ENCODE data around the gene NUAK1.
"Not testable (repeated sequence)": the region's sequence is repeated elsewhere in the genome, so short reads cannot be mapped to it uniquely, and the experiment has no call there.

The NUAK1 gene

DNA sequence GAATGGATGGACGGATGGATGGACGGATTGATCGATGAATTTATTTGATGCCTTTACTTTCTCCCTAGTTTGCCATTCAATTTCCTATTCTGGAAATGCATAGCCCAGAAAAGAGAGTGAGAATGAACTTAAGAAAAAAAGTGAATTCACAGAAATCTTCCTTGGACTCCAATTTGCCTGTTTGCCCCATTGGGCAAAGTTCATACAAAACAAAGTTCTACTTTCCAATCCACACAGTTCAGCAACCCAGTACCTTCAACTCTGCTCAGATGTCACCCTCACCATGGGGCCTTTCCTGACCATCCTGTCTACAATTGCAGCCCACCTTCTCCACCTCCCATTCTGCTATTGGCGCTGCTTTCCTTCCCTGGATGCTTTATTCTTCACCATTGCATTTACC, 8.2 kb upstream of the NUAK1 start:
- DNase-seq (ENCODE audit: low spot score), result no peak

DNA sequence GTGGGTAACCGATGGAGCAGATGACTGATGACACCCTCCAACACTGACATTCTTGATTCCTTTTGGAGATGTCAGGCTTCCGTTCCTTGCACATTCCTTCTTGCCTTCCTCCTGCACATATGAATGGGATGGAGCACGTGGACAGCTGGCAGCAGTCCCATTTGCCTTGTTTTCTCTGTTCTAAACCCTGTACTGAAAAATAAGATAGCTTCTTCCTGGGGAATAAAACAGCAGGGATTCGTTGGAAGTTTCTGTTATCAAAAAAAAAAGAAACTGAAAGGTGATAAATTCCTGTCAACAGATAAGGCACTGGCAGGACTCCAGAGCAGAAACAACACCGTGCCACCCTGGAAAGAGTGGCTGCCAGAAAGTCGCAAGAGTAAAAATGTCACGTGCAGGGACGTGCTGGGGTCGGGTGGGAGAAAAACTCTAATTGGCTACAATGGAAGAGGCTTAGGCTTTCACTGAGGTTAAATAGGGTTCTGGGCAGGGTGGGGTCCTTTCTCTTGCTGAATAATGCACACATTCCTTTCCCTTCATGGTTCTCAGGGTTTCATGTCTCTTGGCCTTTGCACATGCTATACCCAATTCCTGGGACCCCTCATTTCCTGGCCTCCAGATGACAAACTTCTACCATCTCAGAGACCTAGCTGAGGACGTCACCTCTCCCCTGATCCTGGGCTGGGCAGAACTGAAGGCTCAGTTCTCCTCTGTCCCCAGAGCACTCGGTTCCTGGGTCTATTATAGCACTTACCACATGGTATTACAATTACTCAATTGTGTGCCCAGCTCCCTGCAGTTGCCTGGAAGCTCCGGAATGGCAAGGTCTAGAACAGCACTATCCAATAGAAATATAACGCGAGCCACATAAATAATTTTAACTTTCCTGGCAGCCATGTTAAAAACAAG, 7.0 kb upstream of the NUAK1 start:
- peak; percentile 77 for DNase-seq (ENCODE audit: low spot score)

DNA sequence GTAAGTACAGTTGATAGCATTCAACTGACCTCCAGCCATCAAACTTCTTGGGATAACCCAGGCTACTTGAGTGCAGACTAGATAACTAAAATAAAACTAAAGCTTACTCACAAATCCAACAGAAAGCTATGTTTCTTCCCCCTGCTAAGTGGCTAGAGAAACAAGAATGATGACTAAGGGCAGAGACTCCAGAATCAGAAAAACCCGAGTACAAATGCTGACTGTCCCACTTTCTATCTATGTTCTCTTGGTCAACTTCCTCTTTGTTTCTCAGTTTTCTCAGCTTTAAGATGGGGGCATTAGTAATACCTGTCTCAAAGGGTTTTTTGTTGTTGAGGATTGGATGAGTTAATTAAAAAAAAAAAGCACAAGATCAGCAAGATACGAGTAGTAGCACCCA, 6.1 kb upstream of the NUAK1 start:
- DNase-seq (ENCODE audit: low spot score), result peak; percentile 51

DNA sequence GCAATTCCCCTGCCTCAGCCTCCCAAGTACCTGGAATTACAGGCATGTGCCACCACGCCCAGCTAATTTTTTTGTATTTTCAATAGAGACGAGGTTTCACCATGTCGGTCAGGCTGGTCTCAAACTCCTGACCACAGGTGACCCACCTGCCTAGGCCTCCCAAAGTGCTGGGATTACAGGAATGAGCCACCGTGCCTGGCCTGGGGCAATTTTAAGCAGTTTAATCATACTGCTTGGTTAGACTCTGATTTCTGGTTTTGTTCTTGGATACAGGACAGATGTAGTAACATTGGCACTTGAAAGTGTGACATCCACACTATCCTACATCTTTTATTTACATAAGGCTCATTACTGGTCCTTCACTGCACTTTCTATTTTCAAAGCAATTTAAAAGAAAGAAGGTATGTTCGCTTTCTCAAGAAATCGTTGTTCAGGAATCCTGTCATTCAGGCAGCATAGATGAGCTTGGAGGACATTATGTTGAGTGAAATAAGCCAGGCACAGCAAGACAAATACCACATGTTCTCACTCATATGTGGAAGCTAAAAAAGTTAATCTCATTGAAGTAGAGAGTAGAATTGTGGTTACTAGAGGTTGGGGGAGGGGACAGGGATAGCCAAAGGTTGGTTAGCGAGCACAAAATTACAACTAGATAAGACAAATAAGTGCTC, 4.0 kb upstream of the NUAK1 start:
- no peak for DNase-seq (ENCODE audit: low spot score)

DNA sequence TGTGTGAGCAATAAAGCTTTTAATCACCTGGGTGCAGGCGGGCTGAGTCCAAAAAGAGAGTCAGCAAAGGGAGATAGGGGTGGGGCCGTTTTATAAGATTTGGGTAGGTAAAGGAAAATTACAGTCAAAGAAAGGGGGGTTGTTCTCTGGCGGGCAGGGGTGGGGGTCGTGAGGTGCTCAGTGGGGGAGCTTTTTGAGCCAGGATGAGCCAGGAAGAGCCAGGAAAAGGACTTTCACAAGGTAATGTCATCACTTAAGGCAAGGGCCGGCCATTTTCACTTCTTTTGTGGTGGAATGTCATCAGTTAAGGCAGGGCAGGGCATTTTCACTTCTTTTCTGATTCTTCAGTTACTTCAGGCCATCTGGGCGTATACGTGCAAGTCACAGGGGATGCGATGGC, 3.2 kb upstream of the NUAK1 start:
- not testable (repeated sequence) for DNase-seq (ENCODE audit: low spot score)

DNA sequence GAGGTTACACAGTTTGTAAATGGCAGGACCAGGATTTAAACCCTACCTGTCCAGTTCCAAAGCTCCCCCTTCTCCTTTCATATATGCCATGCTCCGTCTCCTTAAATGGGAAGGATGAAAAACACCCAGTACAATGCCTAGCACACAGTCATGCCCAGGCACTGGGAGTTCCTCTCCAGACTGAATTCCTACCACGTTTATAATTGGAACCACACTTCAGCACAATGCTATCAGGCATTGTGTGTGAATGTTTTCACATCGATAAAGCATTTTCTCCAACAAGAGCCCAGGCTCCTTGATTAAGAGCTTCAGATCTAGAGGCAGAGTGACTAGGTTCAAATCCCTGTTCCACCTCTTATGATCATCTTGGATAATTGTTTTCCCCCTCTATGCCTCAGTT, 2.7 kb upstream of the NUAK1 start:
- DNase-seq (ENCODE audit: low spot score), result no peak

DNA sequence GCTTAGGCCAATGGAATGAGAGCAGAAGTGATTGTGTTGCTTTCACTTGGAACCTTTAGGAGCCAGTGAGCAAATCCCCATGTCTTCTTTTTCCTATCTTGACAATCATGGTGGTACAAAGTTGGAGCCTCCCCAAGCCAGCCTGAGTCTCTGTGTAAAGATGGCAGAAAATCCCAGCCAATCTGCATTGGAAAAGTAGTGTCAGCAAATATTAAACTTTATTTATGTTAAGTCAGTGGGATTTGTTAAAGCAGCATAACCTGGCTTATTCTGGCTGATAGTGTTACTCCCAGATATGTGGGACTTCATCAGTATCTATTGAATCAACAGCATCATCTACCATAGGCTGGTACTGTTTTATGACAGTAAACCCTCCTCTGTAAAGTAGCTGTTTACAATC, 2.2 kb upstream of the NUAK1 start:
- no peak for DNase-seq (ENCODE audit: low spot score)

DNA sequence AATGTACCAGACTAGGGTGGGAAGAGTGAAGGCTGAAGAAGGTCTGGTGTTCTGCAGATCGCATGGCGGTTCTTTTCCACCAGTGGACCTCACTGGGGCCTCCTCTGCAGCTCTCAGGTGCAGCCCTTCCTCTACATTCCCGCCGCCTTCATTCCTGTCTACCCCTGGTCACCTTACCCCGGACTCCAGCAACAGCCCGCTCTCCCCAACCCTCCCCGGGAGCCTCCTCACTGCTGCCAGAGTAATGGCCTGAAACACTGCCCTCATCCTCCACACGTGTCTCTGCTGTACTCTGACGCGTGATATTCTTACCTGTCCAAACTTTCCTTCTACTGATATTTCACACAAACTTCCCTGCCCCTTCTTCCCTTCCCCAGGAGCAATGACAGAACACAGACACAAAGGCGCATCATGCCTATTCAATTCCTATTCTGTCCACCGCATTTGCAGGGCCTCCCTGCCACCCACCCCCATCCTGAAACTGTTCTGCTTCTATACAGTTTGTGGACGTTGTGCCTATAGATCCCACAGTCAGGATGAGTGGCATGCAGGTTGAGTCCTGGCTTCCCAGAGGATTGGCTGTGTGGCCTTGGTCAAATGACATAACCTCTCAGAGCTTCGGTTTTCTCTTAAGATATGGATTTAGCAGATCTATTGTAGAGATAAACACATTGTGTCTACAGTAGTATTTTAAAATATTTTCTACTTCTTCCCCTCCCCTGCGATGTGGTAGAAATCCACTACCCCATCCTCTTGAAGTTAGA, 1.7 kb upstream of the NUAK1 start:
- DNase-seq (ENCODE audit: low spot score), result no peak

DNA sequence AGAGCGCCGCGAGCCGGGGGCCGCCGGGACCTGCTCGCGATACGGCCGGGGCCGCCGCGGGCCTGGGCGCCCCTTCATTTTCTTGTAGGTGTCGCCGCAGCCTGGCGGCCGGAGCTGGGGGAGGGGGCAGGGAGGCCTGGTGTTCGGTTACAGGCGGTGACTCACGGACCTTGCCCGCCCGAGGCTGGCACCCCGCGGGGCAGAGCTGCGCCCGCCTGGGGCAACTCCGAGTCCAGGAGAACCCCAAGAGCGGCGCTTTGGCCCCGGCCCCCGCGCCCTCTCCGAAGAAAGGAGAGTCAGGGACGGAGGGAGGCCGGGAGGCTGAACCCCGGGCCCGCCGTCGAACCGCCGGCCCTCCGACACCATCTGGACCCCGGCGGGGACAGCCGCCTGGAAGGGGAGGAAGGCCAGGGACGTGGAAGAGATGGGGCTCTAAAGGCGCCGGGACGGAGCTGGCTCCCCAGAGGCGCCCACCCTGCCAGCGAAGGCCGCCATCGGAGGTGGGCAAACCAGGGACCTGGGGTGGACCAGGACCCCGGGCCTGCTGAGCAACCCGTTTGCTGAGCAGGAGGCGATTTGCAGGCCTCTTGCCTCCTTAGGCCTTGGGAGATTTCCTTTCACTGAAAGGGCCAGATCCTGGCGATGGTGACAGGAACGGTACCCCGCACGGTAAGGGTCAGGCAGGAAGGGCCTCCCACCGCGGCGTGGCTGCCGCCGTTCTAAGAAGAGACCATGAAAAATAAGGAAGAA, 843 bp upstream of the NUAK1 start:
- peak; percentile 68 for DNase-seq (ENCODE audit: low spot score)

DNA sequence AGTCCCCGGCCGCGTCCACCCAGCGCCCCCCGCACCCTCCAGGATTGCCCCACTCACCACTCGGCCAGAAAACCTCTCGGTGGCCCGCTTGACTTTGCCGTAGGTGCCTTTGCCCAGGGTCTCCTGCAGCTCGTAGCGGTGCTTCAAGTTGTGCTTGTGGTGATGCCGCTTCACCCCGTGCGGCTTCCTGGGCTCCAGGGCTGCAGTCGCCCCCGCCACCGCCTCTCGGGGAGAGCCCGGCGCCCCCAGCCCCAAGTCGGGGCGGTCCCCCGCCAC, 459 bp downstream of the NUAK1 start:
- no peak for DNase-seq (ENCODE audit: low spot score)

DNA sequence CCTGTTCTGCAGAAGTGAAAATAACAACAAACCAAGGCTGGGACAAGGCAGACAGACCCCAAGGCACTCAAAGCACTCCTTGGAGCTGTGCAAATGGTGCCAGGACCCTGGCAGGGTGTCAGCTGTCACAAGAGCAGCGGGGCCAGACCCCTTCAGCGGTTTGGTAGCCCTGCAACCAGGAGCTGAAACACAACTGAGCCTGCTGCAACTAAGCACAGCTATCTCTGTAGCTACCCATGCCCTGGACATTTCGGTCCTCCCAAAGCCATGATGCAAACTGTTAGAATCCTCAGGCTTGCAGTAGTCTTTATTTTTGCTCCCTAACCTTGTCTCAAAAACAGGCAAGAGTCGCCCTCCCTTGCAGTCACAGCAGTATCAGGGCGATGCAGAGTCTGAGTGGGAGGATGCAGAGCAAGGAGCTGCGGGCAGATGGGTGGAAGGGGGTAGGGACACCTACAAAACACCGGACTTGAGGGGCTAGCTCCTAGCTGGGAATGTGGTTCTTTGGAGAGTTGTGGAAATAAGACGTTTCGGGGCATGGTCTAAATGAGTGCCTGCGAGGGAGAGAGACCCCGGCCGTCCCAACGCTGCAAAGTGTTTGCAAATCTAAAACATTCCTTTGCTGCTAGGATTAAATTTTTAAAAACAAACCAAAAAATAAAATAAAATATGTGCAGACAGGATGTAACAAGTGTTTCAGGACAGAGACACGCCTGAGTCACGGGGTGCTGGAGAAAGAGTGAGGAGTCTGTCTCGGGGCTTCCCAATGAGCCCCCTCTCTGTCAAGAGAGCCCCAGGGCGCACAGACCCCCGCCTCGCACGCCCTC, 1.0 kb downstream of the NUAK1 start:
- DNase-seq (ENCODE audit: low spot score), result peak; percentile 66

DNA sequence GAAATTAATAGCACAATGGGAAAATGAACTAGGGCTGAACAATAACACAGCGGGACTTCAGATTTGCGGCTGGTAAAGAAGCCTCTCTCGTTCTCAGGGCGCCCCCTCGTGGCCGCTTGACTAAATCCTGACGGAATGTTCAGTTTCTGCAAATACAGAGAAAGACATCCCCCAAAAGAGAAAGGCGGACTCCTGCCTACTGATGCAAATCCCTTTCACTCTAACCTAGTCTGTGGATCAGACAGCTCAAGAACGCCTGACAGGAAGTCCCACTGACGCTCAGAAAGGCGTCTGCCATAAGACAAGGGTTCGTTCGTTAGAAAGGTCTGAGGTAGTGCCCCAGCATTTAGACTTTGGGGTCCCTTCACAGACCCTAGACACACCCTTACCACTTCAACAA, 2.5 kb downstream of the NUAK1 start:
- peak; percentile 95 for DNase-seq (ENCODE audit: low spot score)

DNA sequence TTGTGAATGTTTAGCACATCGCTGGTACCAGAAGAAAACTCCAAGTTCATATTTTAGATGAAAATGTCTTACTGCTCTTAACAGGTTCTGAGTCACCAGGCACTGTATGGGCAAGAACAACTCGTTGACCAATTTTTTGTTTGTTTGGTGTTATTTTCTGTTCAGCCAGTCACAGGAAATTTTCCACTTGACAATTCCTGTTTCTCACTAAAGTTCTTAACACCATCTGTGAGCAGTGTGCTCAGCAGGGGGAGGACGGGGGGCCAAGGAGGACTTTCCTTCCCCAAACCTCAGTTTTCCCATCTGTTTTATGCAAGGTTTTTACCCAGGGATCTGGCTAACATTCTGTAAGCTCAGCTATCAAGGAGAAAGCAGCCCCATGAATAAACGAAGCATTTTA, 3.0 kb downstream of the NUAK1 start:
- peak; percentile 47 for DNase-seq (ENCODE audit: low spot score)

DNA sequence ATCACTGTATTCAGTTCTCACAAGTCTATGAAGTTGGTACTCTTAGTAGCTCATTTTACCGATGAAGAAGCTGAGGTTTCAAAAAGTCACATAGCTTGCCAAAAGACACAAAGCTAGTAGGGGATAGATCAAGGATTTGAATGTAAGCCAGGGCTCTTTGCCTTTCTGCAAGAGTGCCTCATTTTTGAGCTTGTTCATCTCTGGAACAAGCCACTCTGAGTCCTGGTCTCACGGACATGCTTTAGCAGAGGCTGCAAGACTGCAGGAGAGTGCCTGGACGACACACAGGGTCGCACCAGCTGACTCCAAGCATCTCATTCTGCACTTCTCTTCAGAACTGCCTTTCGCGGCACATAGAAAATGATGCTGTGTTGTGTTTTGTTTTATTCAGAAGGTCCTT, 3.7 kb downstream of the NUAK1 start:
- DNase-seq (ENCODE audit: low spot score), result peak; percentile 55

DNA sequence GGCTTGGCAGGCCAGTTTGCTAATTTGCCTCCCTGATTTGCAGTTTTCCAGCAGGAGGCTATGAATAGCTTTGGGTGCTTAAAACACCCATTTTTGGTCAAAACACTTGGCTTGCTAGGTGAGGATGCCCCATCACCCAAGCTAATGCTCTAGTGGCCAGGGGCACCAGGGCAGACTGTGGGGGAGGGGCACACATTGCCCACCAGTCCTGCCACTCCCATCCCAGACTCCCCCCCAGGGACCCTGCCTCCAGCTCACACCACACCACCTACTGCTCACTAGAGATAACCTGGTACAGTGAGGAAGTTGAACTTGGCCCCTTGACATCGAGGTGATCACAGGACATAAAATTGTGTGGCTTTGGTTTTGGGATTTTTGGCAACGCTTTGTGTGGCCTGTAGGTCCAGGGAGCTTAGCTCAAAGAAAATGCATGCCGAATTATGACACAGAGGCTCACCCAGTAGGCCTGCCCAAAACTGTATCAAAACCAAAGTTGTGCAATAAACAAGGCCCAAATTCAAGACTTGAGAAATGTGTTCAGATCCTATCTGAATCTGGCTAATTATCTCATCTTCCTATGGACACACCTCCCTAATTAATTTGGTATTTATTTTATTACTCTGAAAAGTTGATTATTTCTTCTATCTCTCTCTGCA, 4.3 kb downstream of the NUAK1 start:
- no peak for DNase-seq (ENCODE audit: low spot score)

DNA sequence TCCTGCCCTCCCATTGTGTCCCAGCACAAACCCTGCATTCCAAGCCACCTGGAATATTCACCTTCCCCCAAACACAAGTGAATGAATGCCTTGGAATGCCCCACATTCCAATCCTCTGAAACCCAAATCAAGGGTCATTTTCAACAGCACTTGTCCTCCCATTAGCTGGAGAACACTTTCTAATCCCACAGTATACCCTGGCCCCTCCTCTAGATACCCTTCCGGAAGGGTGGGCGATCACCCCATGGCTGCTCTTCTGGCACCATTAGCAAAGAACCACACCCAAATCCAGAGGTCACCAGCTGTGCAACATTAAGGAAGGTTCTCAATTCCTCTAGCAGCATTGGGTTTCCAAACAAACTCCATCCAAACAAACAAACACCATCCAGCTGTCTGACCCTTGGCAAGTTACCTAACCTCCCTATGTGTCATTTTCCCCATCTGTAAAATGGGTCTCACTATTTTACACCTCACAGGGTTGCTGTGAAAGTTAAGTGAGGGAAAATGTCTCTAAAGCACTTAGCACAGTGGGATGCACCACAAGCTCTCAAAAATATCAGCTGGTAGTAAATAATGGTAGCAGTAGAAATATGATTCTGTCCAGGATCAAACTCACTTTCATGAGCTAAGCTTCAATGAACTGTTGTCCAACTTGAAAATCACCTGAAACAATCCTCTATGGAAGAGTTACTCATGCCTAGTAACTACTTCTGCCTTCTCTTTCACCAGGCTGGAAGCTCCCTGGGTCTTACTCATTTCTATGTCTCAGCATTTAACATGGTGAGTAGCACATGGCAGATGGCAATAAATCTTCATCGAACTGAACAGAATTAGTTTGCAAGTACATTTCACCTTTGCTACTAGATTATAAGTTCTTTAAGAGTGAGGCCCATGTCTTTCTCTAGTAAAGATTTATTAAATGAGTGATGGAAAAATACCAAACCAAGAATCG, 5.3 kb downstream of the NUAK1 start:
- no peak for DNase-seq (ENCODE audit: low spot score)

DNA sequence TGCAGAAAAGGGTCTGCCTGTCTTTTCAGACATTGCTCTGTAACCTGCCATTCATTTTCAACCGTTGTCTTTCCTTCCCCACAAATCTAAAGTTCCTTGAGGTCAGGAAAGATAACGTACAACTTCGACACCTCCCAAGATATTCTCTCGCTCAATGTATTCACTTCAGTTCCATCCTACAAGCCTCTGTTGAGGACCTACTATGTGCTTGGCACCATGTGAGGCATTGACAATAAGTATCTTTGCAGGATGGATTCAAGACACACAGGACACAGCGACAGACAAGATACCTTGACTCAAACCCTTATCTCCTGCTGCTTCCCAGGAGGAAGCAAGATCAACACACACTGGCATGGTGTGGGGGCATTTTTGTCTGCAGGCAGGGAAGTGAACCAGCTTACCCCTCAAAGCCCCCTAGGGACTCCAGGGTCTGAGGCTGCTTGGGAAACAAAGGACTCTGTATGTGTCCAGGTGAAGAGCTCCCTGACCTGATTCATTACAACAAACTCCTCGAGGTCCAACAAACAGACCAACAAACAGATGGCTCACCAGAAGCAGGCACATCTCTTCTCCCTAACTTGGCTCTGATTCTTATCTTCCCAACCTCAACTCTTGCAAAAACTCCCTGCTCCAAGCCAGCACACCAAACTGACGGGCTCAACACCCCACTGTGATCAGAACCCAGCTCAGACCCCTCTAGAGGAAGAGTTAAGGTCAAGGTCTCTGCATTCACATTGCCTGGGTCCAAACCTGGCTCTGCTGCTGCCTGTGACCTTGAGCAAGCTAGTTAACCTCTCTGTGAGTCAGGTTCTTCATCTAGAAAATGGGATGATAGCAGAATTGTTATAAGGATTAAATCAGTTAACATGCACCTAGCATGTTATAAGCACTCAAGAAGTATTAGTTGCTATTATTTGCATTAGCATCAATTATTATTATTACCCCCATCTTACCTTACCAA, 6.3 kb downstream of the NUAK1 start:
- no peak for DNase-seq (ENCODE audit: low spot score)

DNA sequence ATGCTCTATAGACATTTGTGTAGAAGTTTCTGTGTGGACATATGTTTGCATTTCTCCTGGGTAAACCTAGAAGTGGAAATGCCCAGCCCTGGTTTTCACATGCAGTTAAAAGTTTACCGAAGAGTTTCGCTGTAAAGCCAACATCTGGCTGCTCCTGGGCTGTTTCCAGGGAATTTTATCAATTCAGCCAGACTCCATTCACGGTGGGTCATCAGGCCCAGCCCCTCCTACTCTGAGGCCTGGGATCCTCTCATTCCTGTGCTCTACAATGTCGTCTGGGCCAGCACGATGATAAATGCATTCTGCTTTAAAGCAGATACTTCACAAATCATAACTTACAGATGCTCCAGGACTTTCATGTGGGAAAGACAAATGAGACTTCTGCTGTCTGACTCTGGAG, 7.1 kb downstream of the NUAK1 start:
- DNase-seq (ENCODE audit: low spot score), result no peak
